Astrocyte of the spinal cord (primary cell): ENCODE results near the gene CDK15.
"Not testable (repeated sequence)": the region's sequence is repeated elsewhere in the genome, so short reads cannot be mapped to it uniquely, and the experiment has no call there.

ENCODE experiments used
- DNase-seq: peaks from one replicate; pipeline ENCODE4 v3.0.0; 2011; ENCODE audit warnings: low read depth, low spot score
- H3K4me3 ChIP-seq: 2 replicates; pipeline ENCODE4 v1.5.1; 2011; ENCODE audit warnings: low read depth, mild to moderate bottlenecking, low read length, moderate library complexity
- CTCF ChIP-seq: IDR thresholded peaks from 2 replicates; pipeline ENCODE4 v1.5.1; 2012; ENCODE audit warnings: low read depth, mild to moderate bottlenecking, low read length, inconsistent platforms
- in situ Hi-C: cut with HindIII; loops from 2 replicates; pipeline ENCODE4 v1.10.0; 2017; ENCODE audit warnings: low sequenced_read_pairs

CDK15 gene

GRCh38 chr2:201806442-201807170 is at the start of gene CDK15:
CDK15 (plus strand) TSS chr2:201806537; CDS start chr2:201806665, 128 bp downstream.
- no peak within 1 kb of the TSS for H3K4me3 ChIP-seq
- in situ Hi-C loops, result no loop called here
- peak; percentile 55 for DNase-seq
- no peak for TF ChIP-seq CTCF

- in situ Hi-C loops, result no loop called here
- DNase-seq, result no peak
- no peak for TF ChIP-seq CTCF
- H3K4me3 ChIP-seq, result no peak overlapping the region
Measured at GRCh38 chr2:201758234-201758633, 48.1 kb upstream of the CDK15 start.

- in situ Hi-C loops, result no loop called here
- TF ChIP-seq CTCF, result no peak
- H3K4me3 ChIP-seq, result no peak overlapping the region
- DNase-seq, result no peak
Measured at GRCh38 chr2:201758873-201759272, 47.5 kb upstream of the CDK15 start.

- no peak overlapping the region for H3K4me3 ChIP-seq
- no peak for DNase-seq
- in situ Hi-C loops, result no loop called here
- no peak for TF ChIP-seq CTCF
Measured at GRCh38 chr2:201759567-201759966, 46.8 kb upstream of the CDK15 start.

- H3K4me3 ChIP-seq, result no peak overlapping the region
- in situ Hi-C loops, result no loop called here
- no peak for DNase-seq
- no peak for TF ChIP-seq CTCF
Measured at GRCh38 chr2:201761101-201761500, 45.2 kb upstream of the CDK15 start.

- DNase-seq, in situ Hi-C loops, H3K4me3 ChIP-seq: not testable (repeated sequence)
Measured at GRCh38 chr2:201764469-201764868, 41.9 kb upstream of the CDK15 start.

GRCh38 chr2:201765799-201766198 is 40.5 kb upstream of the CDK15 start:
- TF ChIP-seq CTCF, result no peak
- no peak for DNase-seq
- in situ Hi-C loops, result no loop called here
- no peak overlapping the region for H3K4me3 ChIP-seq
